ENCODE results near the gene UBAC2.

- no peak for TF ChIP-seq CTCF (IDR thresholded peaks at IDR 0.05)
- TF ChIP-seq EP300 (IDR thresholded peaks at IDR 0.05), result no peak
- no peak for TF ChIP-seq POLR2A (IDR thresholded peaks at IDR 0.05)
Measured at GRCh38 chr13:99385161-99385560, 184.5 kb downstream of the UBAC2 start.

Measured in tibial nerve (tissue), 4 donors.